GM12873 (cell line): Measurements from ENCODE around the gene SNAI3.
A peak's percentile ranks its signal among the peaks of the same experiment; 100 is the strongest.

Source experiments
- CTCF ChIP-seq: IDR thresholded peaks from 2 replicates; pipeline ENCODE4 v1.5.1; 2012; ENCODE audit warnings: low read depth, mild to moderate bottlenecking, moderate library complexity, low read length, control low read depth; ENCODE audit not compliant: insufficient read depth; ENCODE audit errors: missing control alignments

SNAI3 gene

GRCh38 chr16:88697831-88698615 lies 11.7 kb upstream of the SNAI3 start:
- peak; percentile 36 for TF ChIP-seq CTCF

- TF ChIP-seq CTCF: no peak
These were observed 11.0 kb upstream of the SNAI3 start for GRCh38 chr16:88697116-88697830.

DNA sequence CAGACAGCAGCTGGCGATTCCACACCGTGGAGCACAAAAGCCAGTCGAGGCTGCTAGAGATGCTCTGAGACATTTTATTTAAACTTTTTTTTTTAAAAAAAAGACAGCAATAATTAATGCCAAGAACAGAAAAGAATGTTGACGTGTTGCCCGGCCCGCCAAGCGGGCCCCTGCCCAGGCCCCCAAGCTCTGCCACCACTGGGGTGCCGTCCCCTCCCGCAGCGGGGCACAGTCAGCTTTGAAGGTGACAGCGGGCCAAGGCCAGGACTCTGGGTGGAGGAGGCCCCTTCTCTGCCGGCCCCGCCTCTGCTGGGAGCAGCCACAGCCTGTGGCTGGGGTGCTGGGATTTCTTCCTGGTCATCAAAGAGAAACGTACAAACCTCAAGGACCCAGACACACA lies 10.1 kb upstream of the SNAI3 start:
- no peak for TF ChIP-seq CTCF

DNA sequence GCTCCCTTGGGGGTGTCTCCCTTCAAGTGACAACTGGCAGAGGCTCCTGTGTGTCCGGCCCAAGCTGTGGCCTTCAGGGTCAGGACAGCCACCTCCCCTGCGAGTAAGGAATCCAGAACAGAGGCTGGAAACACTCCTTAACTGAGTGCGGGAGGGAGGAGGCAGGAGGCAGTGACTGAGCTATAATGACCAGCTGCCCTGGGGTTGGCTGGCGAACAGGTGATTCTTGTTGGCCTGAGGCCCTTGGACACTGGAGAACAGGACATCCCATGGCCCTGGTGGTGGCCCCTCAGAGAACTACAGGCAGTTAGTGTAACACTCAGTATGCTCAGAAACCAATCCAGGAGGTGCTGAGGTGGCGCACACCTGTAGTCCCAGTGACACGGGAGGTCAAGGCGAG lies 9.4 kb upstream of the SNAI3 start:
- no peak for TF ChIP-seq CTCF

GRCh38 chr16:88695218-88695617 lies 8.9 kb upstream of the SNAI3 start:
- no peak for TF ChIP-seq CTCF

DNA sequence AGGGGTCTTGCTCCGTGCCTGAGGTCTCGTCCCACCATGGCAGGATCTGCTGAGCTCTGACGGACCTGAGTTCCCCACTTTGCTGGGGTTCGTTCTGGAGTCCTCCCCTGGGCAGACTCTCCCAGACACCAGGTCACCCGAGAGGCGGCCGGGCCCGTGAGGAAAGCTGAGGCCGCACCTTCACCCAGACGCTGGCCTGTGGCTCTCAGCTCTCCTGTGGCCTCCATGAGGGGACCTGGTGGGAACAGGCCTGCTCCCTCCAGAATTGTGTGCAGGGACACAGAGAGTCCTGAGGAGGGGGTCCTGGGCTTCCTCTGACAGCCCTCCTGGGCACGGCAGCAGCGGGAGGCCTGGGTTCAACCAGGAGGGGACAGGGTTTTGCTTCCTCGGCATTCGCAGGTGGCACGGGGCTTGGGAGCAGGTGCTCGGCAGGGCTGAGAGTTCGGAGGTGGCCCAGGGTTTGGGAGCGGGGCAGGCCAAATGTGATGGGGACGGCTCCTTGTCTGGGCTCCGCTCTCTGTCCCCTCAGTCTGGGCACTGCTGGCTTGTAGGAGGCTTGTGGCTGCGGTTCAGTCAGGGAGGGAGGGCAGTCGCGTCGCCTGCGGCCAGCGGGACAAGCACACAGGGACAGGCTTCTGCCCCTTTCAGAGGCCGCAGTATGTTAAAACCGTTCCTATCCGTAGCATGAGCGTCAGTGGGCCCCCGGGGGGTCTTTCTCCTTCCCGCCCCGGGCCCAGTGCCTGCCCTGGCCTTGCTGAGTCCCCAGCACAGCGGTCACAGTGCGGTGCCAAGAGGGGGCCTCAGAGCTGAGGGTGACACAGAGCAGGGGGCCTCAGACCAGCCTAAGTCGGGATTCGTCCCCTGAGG lies 8.1 kb upstream of the SNAI3 start:
- no peak for TF ChIP-seq CTCF

GRCh38 chr16:88693420-88694177 lies 7.3 kb upstream of the SNAI3 start:
- TF ChIP-seq CTCF: no peak
